ENCODE measurements around the gene SPRR5. TPM values are rescaled to one million over a fixed set of nuclear protein-coding genes. Genes with fewer than 3 reads are reported as not detected.

Gene SPRR5
- total and polyA plus RNA-seq, 2 experiments from 2014 or later: not detected

- H3F3A ChIP-seq (replicated peaks; ENCODE audit: low read depth): no peaks in the 10 kb centered on the region
- TF ChIP-seq JUNB (IDR thresholded peaks at IDR 0.05; ENCODE audit: unreplicated experiment) (no peak), CTCF (conservative IDR thresholded peaks at IDR 0.05; ENCODE audit: low read depth in 2 of 2) (no peak), ETS1 (IDR thresholded peaks at IDR 0.05) (no peak), REST (IDR thresholded peaks at IDR 0.05; ENCODE audit: unreplicated experiment) (no peak), NANOG (IDR thresholded peaks at IDR 0.05; ENCODE audit: borderline replicate concordance) (no peak)
- H3K9me2 ChIP-seq (ENCODE audit: insufficient read depth): 0 out of 2 replicates have a peak, but pooled peaks cover under 1% of the 10 kb centered on the region
- H3K27ac Mint-ChIP-seq: no peak overlapping the region
- no peaks in the 10 kb centered on the region for H3K4me1 ChIP-seq (ENCODE audit: insufficient read depth)
- H3K36me3 ChIP-seq (ENCODE audit: insufficient read depth): no peaks in the 10 kb centered on the region
- no peaks in the 10 kb centered on the region for H3K79me2 ChIP-seq (replicated peaks; ENCODE audit: insufficient read depth)
- no peaks in the 10 kb centered on the region for H4K20me1 ChIP-seq (replicated peaks; ENCODE audit: insufficient read depth)
- no peak for ATAC-seq
- no peak overlapping the region for H2AFZ ChIP-seq
- peaks cover 3% of the 10 kb centered on the region; the same call in 2 of the 3 replicates for H3K36me3 Mint-ChIP-seq (ENCODE audit: low read depth)
- no peak overlapping the region for H3K4me2 ChIP-seq
- peaks cover 2% of the 10 kb centered on the region; the same call in 2 of the 3 replicates for H3K9me3 Mint-ChIP-seq
- H3K27me3 Mint-ChIP-seq (ENCODE audit: insufficient read depth, low read depth, poor library complexity): peaks cover 3% of the 10 kb centered on the region
- H3K27me3 ChIP-seq (ENCODE audit: insufficient read depth): no peaks in the 10 kb centered on the region
- DNase-seq (ENCODE audit: low spot score): no peak
- H3K4me3 Mint-ChIP-seq: no peak overlapping the region
- no peak overlapping the region for H3K4me3 ChIP-seq
- no peak overlapping the region for H3K27ac ChIP-seq (ENCODE audit: low read depth)
- H3K4me1 Mint-ChIP-seq: no peaks in the 10 kb centered on the region; the same call in 2 of the 3 replicates
Measured at GRCh38 chr1:152904688-152905440, 42.1 kb upstream of the SPRR5 start.

GRCh38 chr1:152906023-152906565 is 40.9 kb upstream of the SPRR5 start:
- H3K4me3 Mint-ChIP-seq: no peak overlapping the region
- Histone ChIP-seq H3K36me3 (ENCODE audit: insufficient read depth) (no peaks in the 10 kb centered on the region), H3K27me3 (ENCODE audit: insufficient read depth) (no peaks in the 10 kb centered on the region), H3K4me3 (no peak overlapping the region), H3K79me2 (replicated peaks; ENCODE audit: insufficient read depth) (no peaks in the 10 kb centered on the region), H3K27ac (ENCODE audit: low read depth) (no peak overlapping the region), H2AFZ (no peak overlapping the region), H3F3A (replicated peaks; ENCODE audit: low read depth) (no peaks in the 10 kb centered on the region), H3K4me1 (ENCODE audit: insufficient read depth) (no peaks in the 10 kb centered on the region), H4K20me1 (replicated peaks; ENCODE audit: insufficient read depth) (no peaks in the 10 kb centered on the region), H3K4me2 (no peak overlapping the region), H3K9me2 (ENCODE audit: insufficient read depth) (no peaks in the 10 kb centered on the region)
- peaks cover 8% of the 10 kb centered on the region; the same call in 2 of the 3 replicates for H3K9me3 Mint-ChIP-seq
- H3K27ac Mint-ChIP-seq: no peak overlapping the region
- ATAC-seq: no peak
- H3K27me3 Mint-ChIP-seq (ENCODE audit: insufficient read depth, low read depth, poor library complexity): peaks cover 3% of the 10 kb centered on the region
- H3K4me1 Mint-ChIP-seq: no peaks in the 10 kb centered on the region; the same call in 2 of the 3 replicates
- peaks cover 5% of the 10 kb centered on the region; the same call in 2 of the 3 replicates for H3K36me3 Mint-ChIP-seq (ENCODE audit: low read depth)
- DNase-seq (ENCODE audit: low spot score): no peak
- TF ChIP-seq ZNF462 (CRISPR knock-in tag; IDR thresholded peaks at IDR 0.05) (no peak), EZH2phosphoT487 (IDR thresholded peaks at IDR 0.05; ENCODE audit: unreplicated experiment) (no peak)

All from GM23338 (cell line).